Transverse colon (tissue), 4 donors: ENCODE data around the gene WNT4. TPM values are rescaled to one million over a fixed set of nuclear protein-coding genes. Genes with fewer than 3 reads are reported as not detected.

ENCODE experiments used
- DNase-seq: peaks from one replicate; pipeline ENCODE4 v3.0.0-alpha.2; 2019
- H3K27ac ChIP-seq, 4 donors: fragments of 200-600 bp; sonication (generic); 2 replicates each; pipeline ENCODE4 v1.5.1; 2016 to 2018; ENCODE audit warnings: inconsistent platforms in 4 of 4
- H3K27me3 ChIP-seq: fragments of 200-600 bp; sonication (generic); 2 replicates; pipeline ENCODE4 v1.5.1; 2017; ENCODE audit warnings: inconsistent platforms
- H3K36me3 ChIP-seq, 4 donors: fragments of 200-600 bp; sonication (generic); 2 replicates each; pipeline ENCODE4 v1.5.1; 2017 to 2019; ENCODE audit warnings: inconsistent platforms in 4 of 4
- H3K4me1 ChIP-seq, 4 donors: fragments of 200-600 bp; sonication (generic); 2 replicates each; pipeline ENCODE4 v1.5.1; 2017 to 2020; ENCODE audit warnings: inconsistent platforms in 4 of 4
- H3K4me3 ChIP-seq, 4 donors: fragments of 200-600 bp; sonication (generic); 1 replicate in 1 of 4; 2 replicates in 3 of 4; pipeline versions ENCODE4 v1.5.1 to v1.6.1; 2017 to 2019; ENCODE audit warnings: inconsistent platforms in 4 of 4
- H3K9me3 ChIP-seq, 2 donors: fragments of 200-600 bp; sonication (generic); 2 replicates each; pipeline ENCODE4 v1.5.1; 2017 to 2019; ENCODE audit warnings: inconsistent platforms in 2 of 2
- EP300 ChIP-seq: sonication (generic); formaldehyde crosslinking; IDR thresholded peaks from one replicate; pipeline ENCODE4 v1.6.1; 2017; ENCODE audit warnings: antibody characterized with exemption, low read depth
- POLR2A ChIP-seq: fragments of 450-650 bp; IDR thresholded peaks from one replicate; pipeline ENCODE4 v1.6.1; 2016; ENCODE audit warnings: antibody characterized with exemption, mild to moderate bottlenecking, moderate library complexity
- POLR2AphosphoS5 ChIP-seq, 3 donors: sonication (generic); formaldehyde crosslinking; IDR thresholded peaks; one replicate each; pipeline ENCODE4 v1.6.1; 2016; ENCODE audit warnings: antibody characterized with exemption in 3 of 3
- WGBS, 2 donors: methylation state at CpG; one replicate each; pipeline ENCODE4 v1.1.5; 2018; ENCODE audit warnings: low coverage in 1 of 2; 5-methylcytosine and 5-hydroxymethylcytosine counted together
- in situ Hi-C, 4 donors: fragments of 200-750 bp; cut with MboI; loops; one replicate each; pipeline versions ENCODE4 v1.15.0 to v1.15.1; 2017; ENCODE audit warnings: low sequenced_read_pairs in 3 of 4, low pct_ligation_motif_present in 1 of 4, low pct_unique_long_range_greater_than_20kb in 1 of 4
- intact Hi-C: fragments of 100-400 bp; cut with DNase I; formaldehyde crosslinking; loops from one replicate; pipeline ENCODE4 v1.15.1; 2023; ENCODE audit warnings: low total_unique reads
- total RNA-seq, 4 donors: library from RNA; depleted of rRNA; stranded (reverse); fragments of >200 nt; gene quantifications; one replicate each; pipeline ENCODE4 v1.1.0, GENCODE V29; 2016
- TF ChIP-seq, protein P1 (sequence below), 5 experiments: fragments of 200-600 bp in 3 of 5; fragments of 450-650 bp in 2 of 5; sonication (generic) in 3 of 5; IDR thresholded peaks; 1 replicate in 2 of 5; 2 replicates in 3 of 5; pipeline ENCODE4 v1.5.1; 2016 to 2017; ENCODE audit warnings: antibody characterized with exemption in 5 of 5, inconsistent platforms in 3 of 5, mild to moderate bottlenecking in 2 of 5, moderate library complexity in 1 of 5

The WNT4 gene
- total RNA-seq, 4 donors from 2014 or later: 0.82 to 3.0 (median 2.1) TPM; not detected in 1

DNA sequence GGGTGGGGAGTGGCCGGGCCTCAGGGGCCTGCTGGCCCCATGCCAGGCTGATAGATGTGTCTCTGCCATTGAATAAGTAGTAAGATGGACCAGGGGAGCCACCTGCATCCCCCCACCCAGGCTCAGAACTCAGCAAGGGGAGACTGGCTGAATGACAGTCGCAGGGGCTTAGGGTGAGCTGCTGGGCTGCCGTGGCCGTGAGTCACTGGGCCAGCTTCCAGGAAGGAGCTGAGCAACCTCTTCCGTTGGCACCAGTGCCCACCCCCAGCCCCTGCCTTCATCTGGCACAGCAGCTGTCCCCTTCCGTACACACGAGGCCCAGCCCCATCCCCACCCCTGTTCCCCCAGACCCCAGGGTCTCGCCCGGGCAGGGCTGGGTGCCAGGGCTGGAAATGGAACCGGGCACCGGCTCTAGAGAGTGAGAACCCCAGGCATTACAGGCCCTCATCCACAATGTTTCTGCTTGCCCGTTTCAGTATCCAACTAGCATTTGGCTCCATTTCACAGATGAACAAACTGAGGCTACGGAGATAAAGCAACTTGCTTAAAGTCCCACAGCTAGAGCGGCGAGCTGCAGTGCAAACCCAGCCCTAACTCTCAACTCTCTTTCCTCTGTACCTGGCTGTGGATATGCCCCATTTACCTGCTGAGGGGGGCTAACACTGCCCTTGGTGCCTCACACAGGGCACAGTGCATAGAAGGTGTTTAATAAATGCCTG, 10.2 kb downstream of the WNT4 start:
- no peak overlapping the region for H3K27ac ChIP-seq
- in situ Hi-C loops: loop anchor here in 3 of 4 donors (10.0 to 25.0 kb wide), 4 partner anchors 152 to 505 kb away; partner anchors contain the start of genes C1QA (in 2 of the 3) and C1QC (in 2 of the 3)

DNA sequence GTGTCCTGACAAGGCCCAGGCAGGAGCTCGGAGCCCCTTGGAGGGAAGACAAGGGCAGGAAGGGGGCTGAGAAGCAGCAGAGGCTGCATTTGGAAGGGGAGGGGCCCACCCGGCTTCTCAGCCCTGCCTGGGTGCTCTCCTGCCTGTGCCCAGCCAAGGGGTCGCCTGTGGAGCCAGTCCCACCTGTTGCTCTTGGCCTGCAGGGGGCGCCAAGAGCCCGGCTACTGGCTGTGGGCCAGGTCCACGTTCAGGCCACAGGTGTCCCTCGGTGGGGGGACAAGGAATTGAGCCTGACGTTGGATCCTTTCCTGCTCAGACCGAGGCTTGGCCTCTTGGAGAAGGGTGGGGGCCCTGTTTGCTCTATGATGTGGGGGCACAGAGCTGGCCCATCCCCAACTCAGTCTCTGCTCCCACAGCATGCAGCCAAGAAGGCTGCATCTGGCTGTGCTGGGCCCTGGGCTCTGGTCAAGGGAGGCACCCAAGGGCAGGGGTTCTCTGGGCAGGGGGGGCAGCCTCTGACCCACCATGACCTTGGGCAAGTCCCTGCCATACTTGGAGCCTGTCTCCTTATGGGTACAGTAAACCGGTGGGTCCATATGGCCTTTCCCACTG, 10.9 kb downstream of the WNT4 start:
- no peak overlapping the region for H3K4me3 ChIP-seq
- intact Hi-C loops: no loop called here
- no peaks in the 10 kb centered on the region for H3K27me3 ChIP-seq
- no peaks in the 10 kb centered on the region for H3K36me3 ChIP-seq
- DNase-seq: peak; percentile 59
- TF ChIP-seq EP300 (no peak), POLR2A (no peak), POLR2AphosphoS5 (IDR thresholded peaks at IDR 0.05) (no peak)
- TF ChIP-seq, protein P1, sequence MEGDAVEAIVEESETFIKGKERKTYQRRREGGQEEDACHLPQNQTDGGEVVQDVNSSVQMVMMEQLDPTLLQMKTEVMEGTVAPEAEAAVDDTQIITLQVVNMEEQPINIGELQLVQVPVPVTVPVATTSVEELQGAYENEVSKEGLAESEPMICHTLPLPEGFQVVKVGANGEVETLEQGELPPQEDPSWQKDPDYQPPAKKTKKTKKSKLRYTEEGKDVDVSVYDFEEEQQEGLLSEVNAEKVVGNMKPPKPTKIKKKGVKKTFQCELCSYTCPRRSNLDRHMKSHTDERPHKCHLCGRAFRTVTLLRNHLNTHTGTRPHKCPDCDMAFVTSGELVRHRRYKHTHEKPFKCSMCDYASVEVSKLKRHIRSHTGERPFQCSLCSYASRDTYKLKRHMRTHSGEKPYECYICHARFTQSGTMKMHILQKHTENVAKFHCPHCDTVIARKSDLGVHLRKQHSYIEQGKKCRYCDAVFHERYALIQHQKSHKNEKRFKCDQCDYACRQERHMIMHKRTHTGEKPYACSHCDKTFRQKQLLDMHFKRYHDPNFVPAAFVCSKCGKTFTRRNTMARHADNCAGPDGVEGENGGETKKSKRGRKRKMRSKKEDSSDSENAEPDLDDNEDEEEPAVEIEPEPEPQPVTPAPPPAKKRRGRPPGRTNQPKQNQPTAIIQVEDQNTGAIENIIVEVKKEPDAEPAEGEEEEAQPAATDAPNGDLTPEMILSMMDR (IDR thresholded peaks at IDR 0.05): peak; percentile 77 to 89 (median 79)
- 17% methylated on average over 9 of the region's 10 CpGs; no CpG with 5 or more reads in 1 of the 2 donors for WGBS, 2 donors
- H3K27ac ChIP-seq: no peak overlapping the region
- peaks cover 0 to 6% (median 2%) of the 10 kb centered on the region in 4 donors for H3K4me1 ChIP-seq
- no peaks in the 10 kb centered on the region for H3K9me3 ChIP-seq
- in situ Hi-C loops: loop anchor here in 3 of 4 donors (10.0 to 25.0 kb wide), 4 partner anchors 153 to 505 kb away; partner anchors contain the start of genes C1QA (in 2 of the 3) and C1QC (in 2 of the 3)

More for the DNA sequence above, 10.2 kb downstream of the WNT4 start:
- DNase-seq: no peak
- TF ChIP-seq, protein P1 (IDR thresholded peaks at IDR 0.05): no peak
- TF ChIP-seq POLR2A (no peak), EP300 (no peak), POLR2AphosphoS5 (IDR thresholded peaks at IDR 0.05) (no peak)
- H3K4me3 ChIP-seq: no peak overlapping the region
- H3K4me1 ChIP-seq: peaks cover 0 to 6% (median 2%) of the 10 kb centered on the region in 4 donors
- no peaks in the 10 kb centered on the region for H3K9me3 ChIP-seq
- 79% methylated on average over 10 of the region's 15 CpGs; no CpG with 5 or more reads in 1 of the 2 donors for WGBS, 2 donors
- H3K36me3 ChIP-seq: no peaks in the 10 kb centered on the region
- no peaks in the 10 kb centered on the region for H3K27me3 ChIP-seq
- intact Hi-C loops: no loop called here

DNA sequence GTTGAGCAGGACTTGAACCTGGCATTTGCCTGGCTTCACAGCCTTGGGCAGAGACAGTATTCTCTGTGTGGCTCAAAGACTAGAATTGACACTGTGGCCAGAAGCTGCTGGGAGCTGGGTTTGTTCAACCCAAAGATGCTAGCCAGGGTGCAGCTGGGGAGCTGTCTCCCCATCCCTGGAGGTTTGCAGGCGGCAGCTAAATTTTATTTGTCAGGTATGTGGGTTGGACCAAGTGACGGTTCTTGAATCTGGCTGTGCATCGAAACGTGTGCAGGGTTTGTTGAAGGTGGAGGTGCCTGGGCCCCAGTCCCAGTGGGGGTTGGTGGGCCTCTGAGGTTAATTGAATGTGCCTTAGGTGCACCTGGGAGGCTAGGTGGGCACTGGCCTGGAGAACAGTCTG, 11.8 kb downstream of the WNT4 start:
- WGBS, 2 donors: 87% methylated on average over 4 of the region's 4 CpGs; no CpG with 5 or more reads in 1 of the 2 donors
- no peak overlapping the region for H3K4me3 ChIP-seq
- H3K27me3 ChIP-seq: no peaks in the 10 kb centered on the region
- intact Hi-C loops (no loop called here), in situ Hi-C loops (loop anchor here in 3 of 4 donors (10.0 to 25.0 kb wide), 4 partner anchors 154 to 506 kb away; partner anchors contain the start of genes C1QA (in 2 of the 3) and C1QC (in 2 of the 3))
- peaks cover 0 to 6% (median 2%) of the 10 kb centered on the region in 4 donors for H3K4me1 ChIP-seq
- TF ChIP-seq POLR2AphosphoS5 (IDR thresholded peaks at IDR 0.05) (no peak), EP300 (no peak), POLR2A (no peak)
- TF ChIP-seq, protein P1 (IDR thresholded peaks at IDR 0.05): no peak
- no peak for DNase-seq
- H3K27ac ChIP-seq: no peak overlapping the region
- H3K9me3 ChIP-seq: no peaks in the 10 kb centered on the region
- no peaks in the 10 kb centered on the region for H3K36me3 ChIP-seq

DNA sequence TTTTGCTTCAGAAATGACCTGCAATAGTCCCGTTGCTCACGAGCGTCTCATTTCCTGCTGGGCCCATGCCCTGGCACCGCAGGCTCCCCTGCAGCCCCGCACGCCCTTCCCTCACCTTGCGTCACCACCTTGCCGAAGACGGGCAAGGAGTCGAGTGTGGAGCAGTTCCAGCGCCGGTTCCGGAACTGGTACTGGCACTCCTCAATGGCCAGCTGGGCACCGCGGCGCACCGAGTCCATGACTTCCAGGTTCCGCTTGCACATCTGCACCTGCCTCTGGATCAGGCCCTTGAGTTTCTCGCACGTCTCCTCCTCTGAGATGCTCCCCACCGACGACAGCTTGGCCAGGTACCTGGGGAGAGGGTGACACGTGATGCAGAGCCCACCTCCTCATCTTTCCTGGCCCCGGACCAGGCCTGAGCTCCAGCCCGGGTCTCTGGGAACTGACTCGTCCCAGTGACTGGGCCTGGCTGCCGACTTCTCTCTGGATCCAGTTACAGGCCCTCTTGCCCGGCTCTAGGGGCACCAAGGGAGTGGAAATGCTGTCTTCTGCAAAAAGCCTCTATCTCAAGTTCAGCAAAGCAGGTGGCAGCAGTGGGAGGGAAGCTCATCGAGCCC, 13.3 kb downstream of the WNT4 start:
- Histone ChIP-seq H3K27me3 (no peaks in the 10 kb centered on the region), H3K9me3 (no peaks in the 10 kb centered on the region), H3K4me3 (no peak overlapping the region), H3K4me1 (peaks cover 0 to 6% (median 2%) of the 10 kb centered on the region in 4 donors), H3K36me3 (no peaks in the 10 kb centered on the region), H3K27ac (no peak overlapping the region)
- 80 to 91% methylated on average over 3 to 29 of the region's 29 CpGs for WGBS, 2 donors
- in situ Hi-C loops: loop anchor here in 3 of 4 donors (10.0 to 25.0 kb wide), 4 partner anchors 155 to 508 kb away; partner anchors contain the start of genes C1QA (in 2 of the 3) and C1QC (in 2 of the 3)
- TF ChIP-seq EP300: no peak
- TF ChIP-seq, protein P1 (IDR thresholded peaks at IDR 0.05): no peak
- TF ChIP-seq POLR2AphosphoS5 (IDR thresholded peaks at IDR 0.05): no peak
- TF ChIP-seq POLR2A: no peak
- intact Hi-C loops: no loop called here
- DNase-seq: no peak
